ENCODE measurements around the gene TPCN2. TPM values are rescaled to one million over a fixed set of nuclear protein-coding genes. Genes with fewer than 3 reads are reported as not detected.

TPCN2 gene
- total RNA-seq, 1 donor from 2014 or later: 9.1 TPM

GRCh38 chr11:69097263-69097662, 48.5 kb downstream of the TPCN2 start:
- ATAC-seq (no peak), DNase-seq (ENCODE audit: missing footprints) (no peak)
- intact Hi-C loops (cut with DNase I): no loop called here

- ATAC-seq (no peak), DNase-seq (ENCODE audit: missing footprints) (no peak)
- intact Hi-C loops (cut with DNase I): no loop called here
Observed at GRCh38 chr11:69099180-69099579, 50.4 kb downstream of the TPCN2 start.

GRCh38 chr11:69100454-69101114, 51.9 kb downstream of the TPCN2 start:
- ATAC-seq (no peak), DNase-seq (ENCODE audit: missing footprints) (no peak)
- intact Hi-C loops (cut with DNase I): loop anchor here (1.0 to 10.0 kb wide), 4 partner anchors 114 to 570 kb away; no protein-coding TSS in a partner anchor

- intact Hi-C loops (cut with DNase I): loop anchor here (1.0 to 10.0 kb wide), 4 partner anchors 114 to 569 kb away; no protein-coding TSS in a partner anchor
- peak; percentile 87 for ATAC-seq
- DNase-seq (ENCODE audit: missing footprints): peak; percentile 83
Observed at GRCh38 chr11:69101115-69101791, 52.5 kb downstream of the TPCN2 start.

GRCh38 chr11:69101792-69102695, 53.3 kb downstream of the TPCN2 start:
- DNase-seq (ENCODE audit: missing footprints): no peak
- peak; percentile 2 for ATAC-seq
- intact Hi-C loops (cut with DNase I): loop anchor here (1.0 to 10.0 kb wide), 4 partner anchors 113 to 568 kb away; no protein-coding TSS in a partner anchor

- DNase-seq (ENCODE audit: missing footprints) (no peak), ATAC-seq (no peak)
- intact Hi-C loops (cut with DNase I): loop anchor here (10.0 kb wide), 2 partner anchors 112 to 342 kb away; no protein-coding TSS in a partner anchor
Observed at GRCh38 chr11:69102732-69103615, 54.2 kb downstream of the TPCN2 start.

GRCh38 chr11:69104212-69104855, 55.6 kb downstream of the TPCN2 start:
- DNase-seq (ENCODE audit: missing footprints): peak; percentile 63
- ATAC-seq: no peak
- intact Hi-C loops (cut with DNase I): loop anchor here (10.0 kb wide), 2 partner anchors 110 to 340 kb away; no protein-coding TSS in a partner anchor

- no peak for ATAC-seq
- DNase-seq (ENCODE audit: missing footprints): peak; percentile 60
- intact Hi-C loops (cut with DNase I): loop anchor here (5.0 to 10.0 kb wide), 3 partner anchors 110 to 340 kb away; partner anchors contain the start of gene MYEOV
Observed at GRCh38 chr11:69104856-69105395, 56.2 kb downstream of the TPCN2 start.

GRCh38 chr11:69105461-69106030, 56.8 kb downstream of the TPCN2 start:
- ATAC-seq (no peak), DNase-seq (ENCODE audit: missing footprints) (peak; percentile 58)
- intact Hi-C loops (cut with DNase I): loop anchor here (5.0 to 10.0 kb wide), 3 partner anchors 109 to 339 kb away; partner anchors contain the start of gene MYEOV

- DNase-seq (ENCODE audit: missing footprints): peak; percentile 59
- no peak for ATAC-seq
- intact Hi-C loops (cut with DNase I): loop anchor here (5.0 to 10.0 kb wide), 3 partner anchors 109 to 339 kb away; partner anchors contain the start of gene MYEOV
Observed at GRCh38 chr11:69106031-69106811, 57.5 kb downstream of the TPCN2 start.

- DNase-seq (ENCODE audit: missing footprints) (no peak), ATAC-seq (no peak)
- intact Hi-C loops (cut with DNase I): loop anchor here (5.0 to 10.0 kb wide), 3 partner anchors 107 to 337 kb away; partner anchors contain the start of gene MYEOV
Observed at GRCh38 chr11:69107413-69107812, 58.7 kb downstream of the TPCN2 start.

- intact Hi-C loops (cut with DNase I): loop anchor here (5.0 to 10.0 kb wide), 3 partner anchors 107 to 337 kb away; partner anchors contain the start of gene MYEOV
- ATAC-seq (no peak), DNase-seq (ENCODE audit: missing footprints) (peak; percentile 20)
Observed at GRCh38 chr11:69108030-69108429, 59.3 kb downstream of the TPCN2 start.

- intact Hi-C loops (cut with DNase I): loop anchor here (5.0 to 10.0 kb wide), 3 partner anchors 106 to 336 kb away; partner anchors contain the start of gene MYEOV
- peak; percentile 11 for DNase-seq (ENCODE audit: missing footprints)
Observed at GRCh38 chr11:69108559-69108958, 59.8 kb downstream of the TPCN2 start.

GRCh38 chr11:69109101-69109500, 60.4 kb downstream of the TPCN2 start:
- ATAC-seq (no peak), DNase-seq (ENCODE audit: missing footprints) (peak; percentile 63)
- intact Hi-C loops (cut with DNase I): loop anchor here (5.0 to 10.0 kb wide), 3 partner anchors 106 to 336 kb away; partner anchors contain the start of gene MYEOV

More at GRCh38 chr11:69108559-69108958, 59.8 kb downstream of the TPCN2 start:
- no peak for ATAC-seq

- DNase-seq (ENCODE audit: missing footprints): no peak
- intact Hi-C loops (cut with DNase I): no loop called here
- no peak for ATAC-seq
Observed at GRCh38 chr11:69110451-69110850, 61.7 kb downstream of the TPCN2 start.
